HUES64 (cell line): ENCODE results near the gene DNAH17.

ENCODE experiments used
- H3K27ac ChIP-seq: 2 replicates; pipeline ENCODE4 v1.7.0; 2013; ENCODE audit warnings: low read depth, low read length, inconsistent platforms
- H3K27me3 ChIP-seq: 2 replicates; pipeline ENCODE4 v1.6.1; 2013; ENCODE audit warnings: mild to moderate bottlenecking, low read length; ENCODE audit not compliant: insufficient read depth
- H3K36me3 ChIP-seq: 2 replicates; pipeline ENCODE4 v1.6.1; 2013; ENCODE audit warnings: mild to moderate bottlenecking, low read length; ENCODE audit not compliant: insufficient read depth
- H3K4me1 ChIP-seq: 2 replicates; pipeline ENCODE4 v1.6.1; 2013; ENCODE audit warnings: mild to moderate bottlenecking, low read length, moderate library complexity; ENCODE audit not compliant: insufficient read depth
- H3K4me3 ChIP-seq: 2 replicates; pipeline ENCODE4 v1.5.1; 2013; ENCODE audit warnings: mild to moderate bottlenecking, low read length, moderate library complexity
- H3K9ac ChIP-seq: 2 replicates; pipeline ENCODE4 v1.6.1; 2013; ENCODE audit warnings: mild to moderate bottlenecking, low read depth, low read length
- H3K9me3 ChIP-seq: 2 replicates; pipeline ENCODE4 v1.6.1; 2013; ENCODE audit warnings: low read depth, low read length; ENCODE audit not compliant: insufficient read depth
- WGBS: fragments of 150-250, 120-280 bp; methylation state at CpG from one replicate; pipeline ENCODE4 v1.1.7; 2013; ENCODE audit warnings: missing lambda C conversion rate; 5-methylcytosine and 5-hydroxymethylcytosine counted together

Gene DNAH17

DNA sequence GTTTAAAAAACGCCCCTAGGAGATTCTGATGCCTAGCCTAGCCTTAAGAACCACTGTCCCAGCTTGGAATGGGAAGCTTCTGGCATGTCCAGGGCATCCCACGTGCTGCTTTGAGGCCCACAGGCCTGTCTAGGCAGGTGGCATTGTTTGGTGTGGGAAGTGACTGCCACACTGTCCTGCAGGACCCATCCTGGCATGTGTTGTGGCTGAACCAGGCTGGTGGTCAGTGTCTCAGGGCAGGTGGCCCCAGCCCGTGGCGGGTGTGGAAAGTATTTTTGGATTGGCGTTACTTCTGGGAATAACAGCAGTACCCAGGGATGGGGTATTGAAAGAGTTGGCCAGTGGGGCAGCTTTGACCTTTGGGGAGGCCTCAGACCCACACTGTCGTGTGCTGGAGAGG is 170.8 kb downstream of the DNAH17 start:
- peaks cover 59% of the 10 kb centered on the region for H3K36me3 ChIP-seq
- WGBS = 91% methylated on average over 6 of the region's 6 CpGs

GRCh38 chr17:78403822-78404221 is 173.4 kb downstream of the DNAH17 start:
- no peaks in the 10 kb centered on the region for H3K4me1 ChIP-seq
- WGBS = 97% methylated on average over 14 of the region's 14 CpGs
- no peak overlapping the region for H3K9ac ChIP-seq
- H3K27me3 ChIP-seq = no peaks in the 10 kb centered on the region
- H3K27ac ChIP-seq = no peak overlapping the region
- peaks cover 77% of the 10 kb centered on the region for H3K36me3 ChIP-seq
- no peaks in the 10 kb centered on the region for H3K9me3 ChIP-seq
- no peak overlapping the region for H3K4me3 ChIP-seq

More for the DNA sequence above, 170.8 kb downstream of the DNAH17 start:
- Histone ChIP-seq H3K9ac (no peak overlapping the region), H3K4me1 (no peaks in the 10 kb centered on the region), H3K27ac (no peak overlapping the region), H3K4me3 (no peak overlapping the region), H3K27me3 (no peaks in the 10 kb centered on the region), H3K9me3 (no peaks in the 10 kb centered on the region)

DNA sequence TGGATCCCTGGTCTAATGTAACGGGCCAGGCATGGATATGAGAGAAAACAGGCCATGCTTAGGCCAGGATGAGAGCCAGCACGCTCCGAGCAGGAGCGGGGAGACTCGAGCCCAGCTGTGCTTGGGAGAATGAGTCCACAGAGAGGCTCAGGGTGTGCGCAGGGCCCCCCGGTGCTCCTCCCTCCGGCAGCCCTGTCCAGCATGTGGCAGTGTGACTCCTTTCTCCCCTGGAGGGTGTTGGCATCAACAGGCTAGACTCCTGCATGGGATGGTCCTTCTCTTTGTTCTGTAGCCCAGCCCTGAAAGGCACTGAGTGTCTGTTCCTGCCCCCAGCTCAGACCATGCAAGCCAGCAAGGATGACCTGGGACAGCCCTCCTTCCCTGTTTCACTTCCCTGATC is 175.3 kb downstream of the DNAH17 start:
- H3K4me1 ChIP-seq = no peaks in the 10 kb centered on the region
- 61% methylated on average over 8 of the region's 8 CpGs for WGBS
- H3K9me3 ChIP-seq = no peaks in the 10 kb centered on the region
- no peak overlapping the region for H3K9ac ChIP-seq
- peaks cover 86% of the 10 kb centered on the region for H3K36me3 ChIP-seq
- no peaks in the 10 kb centered on the region for H3K27me3 ChIP-seq
- no peak overlapping the region for H3K4me3 ChIP-seq
- no peak overlapping the region for H3K27ac ChIP-seq

- whole genome bisulfite sequencing = 66% methylated on average over 6 of the region's 6 CpGs
- no peaks in the 10 kb centered on the region for H3K27me3 ChIP-seq
- no peak overlapping the region for H3K9ac ChIP-seq
These were observed 175.9 kb downstream of the DNAH17 start for GRCh38 chr17:78401246-78401645.

DNA sequence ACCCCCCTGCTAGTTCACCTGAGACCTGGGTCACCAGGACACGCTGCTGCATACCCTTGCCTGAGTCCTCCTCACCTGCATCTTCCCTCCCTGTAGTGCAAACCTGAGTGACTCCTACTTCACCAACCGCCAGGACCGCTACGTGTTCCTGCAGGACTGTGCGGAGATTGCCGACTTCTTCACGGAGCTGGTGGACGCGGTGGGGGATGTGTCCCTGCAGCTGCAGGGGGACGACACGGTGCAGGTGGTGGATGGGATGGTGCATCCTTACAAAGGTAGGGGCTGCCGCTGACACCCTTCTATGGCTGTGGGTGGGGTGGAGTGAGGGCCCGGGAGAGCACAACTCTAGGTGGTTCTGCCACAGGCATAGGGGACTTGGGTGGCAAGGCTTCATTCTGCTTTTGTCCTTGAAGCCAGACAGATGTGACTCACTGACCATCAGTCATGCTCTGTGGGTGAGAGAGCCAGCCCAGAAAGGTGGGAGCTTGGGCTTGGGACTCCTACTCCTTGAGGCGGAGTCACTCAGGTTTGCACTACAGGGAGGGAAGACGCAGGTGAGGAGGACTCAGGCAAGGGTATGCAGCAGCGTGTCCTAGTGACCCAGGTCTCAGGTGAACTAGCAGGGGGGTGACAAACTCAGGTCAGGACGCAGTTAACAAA is 176.5 kb downstream of the DNAH17 start:
- no peaks in the 10 kb centered on the region for H3K4me1 ChIP-seq
- H3K27ac ChIP-seq = no peak overlapping the region
- H3K27me3 ChIP-seq = no peaks in the 10 kb centered on the region
- H3K36me3 ChIP-seq = peaks cover 93% of the 10 kb centered on the region
- no peak overlapping the region for H3K9ac ChIP-seq
- H3K4me3 ChIP-seq = no peak overlapping the region
- WGBS = 89% methylated on average over 17 of the region's 17 CpGs
- no peaks in the 10 kb centered on the region for H3K9me3 ChIP-seq

More at GRCh38 chr17:78401246-78401645, 175.9 kb downstream of the DNAH17 start:
- H3K4me3 ChIP-seq = no peak overlapping the region
- H3K27ac ChIP-seq = no peak overlapping the region
- peaks cover 89% of the 10 kb centered on the region for H3K36me3 ChIP-seq
- no peaks in the 10 kb centered on the region for H3K4me1 ChIP-seq
- no peaks in the 10 kb centered on the region for H3K9me3 ChIP-seq

GRCh38 chr17:78399693-78400144 is 177.5 kb downstream of the DNAH17 start:
- no peak overlapping the region for H3K4me3 ChIP-seq
- H3K27ac ChIP-seq = no peak overlapping the region
- peaks cover 95% of the 10 kb centered on the region for H3K36me3 ChIP-seq
- no peaks in the 10 kb centered on the region for H3K9me3 ChIP-seq
- H3K9ac ChIP-seq = no peak overlapping the region
- WGBS = 80% methylated on average over 6 of the region's 6 CpGs
- H3K4me1 ChIP-seq = no peaks in the 10 kb centered on the region
- no peaks in the 10 kb centered on the region for H3K27me3 ChIP-seq

DNA sequence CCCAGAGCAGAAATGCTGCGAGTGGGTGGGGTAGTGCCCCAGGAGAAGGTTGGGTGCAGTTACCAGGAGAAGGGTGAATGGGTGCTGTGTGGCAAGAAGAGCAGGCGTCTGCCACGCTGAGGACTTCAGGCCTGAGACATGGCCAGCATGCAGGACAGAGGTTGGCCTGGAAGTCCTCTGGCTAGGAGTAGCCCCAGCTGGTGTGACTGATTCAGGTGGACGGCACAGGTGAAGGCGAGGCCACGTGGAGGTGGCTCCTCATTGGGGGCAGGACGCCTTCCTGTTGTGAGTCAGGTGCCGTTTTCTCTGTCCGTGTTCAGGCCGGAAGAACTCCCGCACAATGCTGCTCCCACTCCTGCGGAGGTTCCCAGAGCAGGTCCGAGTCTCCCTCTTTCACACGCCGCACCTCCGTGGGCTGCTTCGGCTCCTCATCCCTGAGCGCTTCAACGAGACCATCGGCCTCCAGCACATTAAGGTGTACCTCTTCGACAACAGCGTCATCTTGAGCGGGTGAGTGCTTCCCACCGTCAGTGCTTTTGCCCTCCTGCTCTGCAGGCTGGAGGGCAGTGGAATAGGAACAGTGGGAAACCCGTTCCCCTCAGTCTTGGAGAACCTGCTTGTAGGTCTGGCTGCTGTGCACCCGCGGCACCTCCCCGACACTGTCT is 178.0 kb downstream of the DNAH17 start:
- WGBS = 87% methylated on average over 28 of the region's 28 CpGs
- H3K27me3 ChIP-seq = no peaks in the 10 kb centered on the region
- H3K9me3 ChIP-seq = no peaks in the 10 kb centered on the region
- H3K36me3 ChIP-seq = peaks cover 90% of the 10 kb centered on the region
- H3K4me1 ChIP-seq = no peaks in the 10 kb centered on the region
- H3K4me3 ChIP-seq = no peak overlapping the region
- H3K27ac ChIP-seq = no peak overlapping the region
- no peak overlapping the region for H3K9ac ChIP-seq

GRCh38 chr17:78398390-78398789 is 178.8 kb downstream of the DNAH17 start:
- Histone ChIP-seq H3K27ac (no peak overlapping the region), H3K4me1 (no peaks in the 10 kb centered on the region), H3K4me3 (no peak overlapping the region), H3K9me3 (no peaks in the 10 kb centered on the region), H3K36me3 (peaks cover 86% of the 10 kb centered on the region), H3K27me3 (no peaks in the 10 kb centered on the region), H3K9ac (no peak overlapping the region)
- 95% methylated on average over 3 of the region's 3 CpGs for WGBS

DNA sequence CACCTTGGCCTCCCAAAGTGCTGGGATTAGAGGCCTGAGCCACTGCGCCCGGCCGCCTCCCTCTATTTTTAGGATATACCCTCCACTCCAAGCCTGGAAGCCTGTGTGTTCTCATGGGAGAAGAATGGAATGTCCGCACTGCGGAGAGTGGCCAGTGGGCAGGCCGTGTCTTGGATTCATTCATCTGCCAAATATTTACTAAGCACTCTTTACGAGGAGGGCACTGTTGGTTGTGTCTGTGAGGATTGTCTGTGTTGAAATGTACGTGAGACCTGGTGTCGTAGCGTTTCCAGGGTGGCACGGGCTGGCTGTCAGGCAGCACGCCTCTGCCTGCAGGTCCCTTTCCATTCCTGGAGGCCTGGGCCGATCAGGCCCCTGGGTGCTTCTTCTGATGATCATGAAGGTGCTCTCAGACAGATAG is 179.5 kb downstream of the DNAH17 start:
- WGBS = 81% methylated on average over 12 of the region's 13 CpGs

DNA sequence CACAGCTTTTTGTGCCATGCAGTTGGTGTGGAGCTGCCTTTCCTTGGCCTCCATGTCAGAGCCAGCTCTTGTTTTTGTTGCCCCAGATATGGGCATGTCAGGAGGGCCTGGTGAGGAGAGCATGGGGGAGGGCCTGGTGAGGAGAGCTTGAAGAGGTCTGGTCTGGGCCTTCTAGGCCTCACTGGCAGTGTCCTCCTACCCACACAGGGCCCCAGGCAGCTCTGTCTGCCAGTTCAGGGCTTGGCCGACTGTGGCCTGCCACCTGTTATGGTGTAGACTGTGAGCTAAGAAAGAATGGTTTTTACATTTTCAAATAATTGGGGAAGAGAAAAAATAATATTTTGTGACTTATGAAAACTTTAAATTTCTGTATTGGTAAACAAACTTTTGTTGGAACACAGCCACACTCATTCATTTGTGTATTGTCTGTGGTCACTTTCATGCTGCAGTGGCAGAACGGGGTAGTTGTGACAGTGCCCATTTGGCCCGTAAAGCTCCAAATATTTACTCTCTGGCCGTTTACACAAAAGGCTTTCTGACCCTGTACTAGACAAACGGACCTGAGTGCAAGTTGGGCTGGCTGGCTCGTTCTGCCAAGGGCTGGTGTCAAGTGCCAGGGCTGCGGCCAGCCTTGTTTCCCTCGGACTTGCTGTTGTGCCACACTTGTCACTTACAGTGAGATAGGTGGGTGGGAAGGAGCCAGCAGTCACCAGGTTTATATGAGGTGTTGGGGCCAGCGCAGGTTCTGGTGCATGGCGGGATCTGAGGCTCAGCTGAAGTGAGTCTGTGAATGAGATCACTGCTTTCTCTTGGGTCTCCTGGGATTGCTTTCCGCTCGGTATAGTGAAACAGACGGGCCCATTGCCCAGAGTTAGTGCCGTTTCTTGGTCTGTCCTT is 180.5 kb downstream of the DNAH17 start:
- no peak overlapping the region for H3K27ac ChIP-seq
- 96% methylated on average over 14 of the region's 14 CpGs for WGBS

More for the DNA sequence above, 179.5 kb downstream of the DNAH17 start:
- Histone ChIP-seq H3K4me3 (no peak overlapping the region), H3K36me3 (peaks cover 82% of the 10 kb centered on the region), H3K4me1 (no peaks in the 10 kb centered on the region), H3K27ac (no peak overlapping the region), H3K9ac (no peak overlapping the region), H3K27me3 (no peaks in the 10 kb centered on the region), H3K9me3 (no peaks in the 10 kb centered on the region)

DNA sequence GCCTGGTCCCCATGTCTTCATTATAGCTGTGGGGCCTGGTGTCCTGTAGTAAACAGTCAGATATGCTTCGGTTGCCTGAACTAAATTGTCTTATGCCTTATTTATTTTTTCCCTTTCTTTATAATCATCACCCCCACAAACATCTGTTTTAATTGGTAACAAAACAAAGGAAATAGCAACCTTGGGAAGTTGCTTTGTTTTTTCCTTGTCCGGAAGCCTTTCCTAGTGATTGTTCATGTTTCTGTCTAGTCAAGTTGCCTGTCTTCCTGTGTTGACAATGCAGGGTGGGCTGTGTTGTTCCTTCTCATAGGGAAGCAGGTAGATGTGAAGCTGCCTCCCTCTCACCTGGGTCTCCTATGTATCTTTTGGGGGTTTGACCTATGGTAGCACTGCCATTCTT is 182.0 kb downstream of the DNAH17 start:
- Histone ChIP-seq H3K9ac (no peak overlapping the region), H3K27me3 (no peaks in the 10 kb centered on the region), H3K4me3 (no peak overlapping the region), H3K9me3 (no peaks in the 10 kb centered on the region), H3K4me1 (peaks cover 11% of the 10 kb centered on the region; the same call in 1 of the 2 replicates), H3K36me3 (peaks cover 64% of the 10 kb centered on the region), H3K27ac (no peak overlapping the region)
- WGBS = 94% methylated on average over 2 of the region's 2 CpGs

More for the DNA sequence above, 180.5 kb downstream of the DNAH17 start:
- H3K9me3 ChIP-seq = no peaks in the 10 kb centered on the region
- H3K4me1 ChIP-seq = peaks cover 4% of the 10 kb centered on the region; the same call in 1 of the 2 replicates
- no peak overlapping the region for H3K9ac ChIP-seq
- no peak overlapping the region for H3K4me3 ChIP-seq
- H3K27me3 ChIP-seq = no peaks in the 10 kb centered on the region
- peaks cover 75% of the 10 kb centered on the region for H3K36me3 ChIP-seq
